ENCODE measurements around the gene TWIST2. TPM values are rescaled to one million over a fixed set of nuclear protein-coding genes. Genes with fewer than 3 reads are reported as not detected.

Gene TWIST2
- polyA plus RNA-seq, 1 experiment = 15.6 TPM

- no peaks in the 10 kb centered on the region for H3K27me3 ChIP-seq (ENCODE audit: control insufficient read depth, insufficient read depth, low read length)
- no peak overlapping the region for H3K27ac ChIP-seq (ENCODE audit: low read depth, low read length)
- TF ChIP-seq, protein P1, sequence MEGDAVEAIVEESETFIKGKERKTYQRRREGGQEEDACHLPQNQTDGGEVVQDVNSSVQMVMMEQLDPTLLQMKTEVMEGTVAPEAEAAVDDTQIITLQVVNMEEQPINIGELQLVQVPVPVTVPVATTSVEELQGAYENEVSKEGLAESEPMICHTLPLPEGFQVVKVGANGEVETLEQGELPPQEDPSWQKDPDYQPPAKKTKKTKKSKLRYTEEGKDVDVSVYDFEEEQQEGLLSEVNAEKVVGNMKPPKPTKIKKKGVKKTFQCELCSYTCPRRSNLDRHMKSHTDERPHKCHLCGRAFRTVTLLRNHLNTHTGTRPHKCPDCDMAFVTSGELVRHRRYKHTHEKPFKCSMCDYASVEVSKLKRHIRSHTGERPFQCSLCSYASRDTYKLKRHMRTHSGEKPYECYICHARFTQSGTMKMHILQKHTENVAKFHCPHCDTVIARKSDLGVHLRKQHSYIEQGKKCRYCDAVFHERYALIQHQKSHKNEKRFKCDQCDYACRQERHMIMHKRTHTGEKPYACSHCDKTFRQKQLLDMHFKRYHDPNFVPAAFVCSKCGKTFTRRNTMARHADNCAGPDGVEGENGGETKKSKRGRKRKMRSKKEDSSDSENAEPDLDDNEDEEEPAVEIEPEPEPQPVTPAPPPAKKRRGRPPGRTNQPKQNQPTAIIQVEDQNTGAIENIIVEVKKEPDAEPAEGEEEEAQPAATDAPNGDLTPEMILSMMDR (IDR thresholded peaks at IDR 0.05; ENCODE audit: low read depth, low read length) = no peak
- H3K4me3 ChIP-seq (ENCODE audit: low read depth, low read length) = no peak overlapping the region
- ChIA-PET CTCF (interaction anchor here (1.4 kb wide), 1 partner anchor 10 kb away, joined by 6 read pairs; no protein-coding TSS in a partner anchor), POLR2A (no interaction called here)
- no peak for DNase-seq (ENCODE audit: low read depth, low spot score)
- H3K9me3 ChIP-seq (ENCODE audit: control insufficient read depth, insufficient read depth, low read length) = peaks cover 2% of the 10 kb centered on the region; the same call in 1 of the 2 replicates
Observed at GRCh38 chr2:238861766-238862315, 14.0 kb downstream of the TWIST2 start.

DNA sequence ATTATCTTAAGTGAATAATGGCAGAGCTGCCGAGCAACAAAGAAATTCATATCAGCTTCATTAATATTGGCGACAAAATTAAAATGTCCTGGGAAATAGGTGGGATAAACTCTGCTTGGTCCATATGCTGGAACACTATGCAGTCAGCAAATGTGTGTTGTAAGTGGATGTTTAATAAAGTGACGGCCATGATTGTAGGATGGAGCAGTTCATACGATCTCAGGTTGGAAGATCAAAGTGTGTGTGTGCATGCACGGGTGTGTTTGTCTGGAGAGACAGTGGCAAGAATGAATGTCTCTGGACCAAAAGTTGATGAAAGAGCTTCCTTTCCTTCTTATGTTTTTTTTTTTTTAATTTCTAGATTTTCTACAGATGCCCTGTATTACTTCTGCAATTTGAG lies 14.8 kb downstream of the TWIST2 start:
- TF ChIP-seq, protein P1 (IDR thresholded peaks at IDR 0.05; ENCODE audit: low read depth, low read length) = no peak
- DNase-seq (ENCODE audit: low read depth, low spot score) = no peak
- CTCF ChIA-PET = interaction anchor here (1.4 kb wide), 1 partner anchor 11 kb away, joined by 6 read pairs; no protein-coding TSS in a partner anchor
- POLR2A ChIA-PET = interaction anchor here (1.3 kb wide), 1 partner anchor 12 kb away, joined by 3 read pairs; no protein-coding TSS in a partner anchor
- Histone ChIP-seq H3K27ac (ENCODE audit: low read depth, low read length) (no peak overlapping the region), H3K4me3 (ENCODE audit: low read depth, low read length) (no peak overlapping the region), H3K9me3 (ENCODE audit: control insufficient read depth, insufficient read depth, low read length) (peaks cover 2% of the 10 kb centered on the region; the same call in 1 of the 2 replicates), H3K27me3 (ENCODE audit: control insufficient read depth, insufficient read depth, low read length) (no peaks in the 10 kb centered on the region)

- TF ChIP-seq, protein P1 (IDR thresholded peaks at IDR 0.05; ENCODE audit: low read depth, low read length) = no peak
- Histone ChIP-seq H3K27me3 (ENCODE audit: control insufficient read depth, insufficient read depth, low read length) (no peaks in the 10 kb centered on the region), H3K4me3 (ENCODE audit: low read depth, low read length) (no peak overlapping the region), H3K9me3 (ENCODE audit: control insufficient read depth, insufficient read depth, low read length) (peaks cover 2% of the 10 kb centered on the region; the same call in 1 of the 2 replicates), H3K27ac (ENCODE audit: low read depth, low read length) (peak overlapping the region; percentile 93)
- no peak for DNase-seq (ENCODE audit: low read depth, low spot score)
- ChIA-PET POLR2A (interaction anchor here (1.0 to 1.3 kb wide), 2 partner anchors 13 to 16 kb away, joined by 3 read pairs; partner anchors contain the start of gene TWIST2), CTCF (interaction anchor here (1.4 kb wide), 1 partner anchor 12 kb away, joined by 6 read pairs; no protein-coding TSS in a partner anchor)
Observed at GRCh38 chr2:238863231-238863630, 15.3 kb downstream of the TWIST2 start.

DNA sequence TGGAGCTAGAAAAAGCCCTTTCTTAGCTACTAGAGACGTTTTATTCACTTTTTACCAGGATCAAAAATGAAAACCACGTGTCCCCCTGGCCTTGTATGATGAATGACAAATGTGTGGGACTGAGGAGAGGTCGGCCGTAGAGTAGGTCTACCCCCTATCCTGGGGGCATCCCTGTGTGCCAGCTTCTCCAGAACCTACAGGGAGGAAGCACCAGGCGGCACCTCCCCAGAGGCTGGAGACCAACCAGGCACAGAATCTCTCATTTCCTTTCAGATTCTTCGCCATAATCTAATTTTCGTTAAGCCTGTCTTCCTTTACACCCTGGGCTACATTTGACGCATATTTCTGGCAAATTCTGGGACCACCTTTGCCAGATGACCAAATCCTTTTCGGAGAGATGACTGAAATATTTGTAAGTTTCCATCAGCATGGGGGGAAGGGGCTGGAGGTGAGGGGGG lies 15.9 kb downstream of the TWIST2 start:
- Histone ChIP-seq H3K27me3 (ENCODE audit: control insufficient read depth, insufficient read depth, low read length) (no peaks in the 10 kb centered on the region), H3K4me3 (ENCODE audit: low read depth, low read length) (peak overlapping the region; percentile 1; the same call in 1 of the 2 replicates), H3K9me3 (ENCODE audit: control insufficient read depth, insufficient read depth, low read length) (peaks cover 2% of the 10 kb centered on the region; the same call in 1 of the 2 replicates), H3K27ac (ENCODE audit: low read depth, low read length) (peak overlapping the region; percentile 93)
- DNase-seq (ENCODE audit: low read depth, low spot score) = no peak
- TF ChIP-seq, protein P1 (IDR thresholded peaks at IDR 0.05; ENCODE audit: low read depth, low read length) = no peak
- ChIA-PET POLR2A (interaction anchor here (1.0 to 1.3 kb wide), 2 partner anchors 14 to 16 kb away, joined by 3 read pairs; partner anchors contain the start of gene TWIST2), CTCF (no interaction called here)
